Ovary (tissue), 9 donors: ENCODE data around the gene TDP1. TPM values are rescaled to one million over a fixed set of nuclear protein-coding genes. Genes with fewer than 3 reads are reported as not detected.

Experiments
- DNase-seq, 5 donors: peaks; one replicate each; pipeline ENCODE4 v3.0.0-alpha.2; 2019 to 2020
- H3K27ac ChIP-seq, 2 donors: fragments of 200-600 bp; one replicate each; pipeline versions ENCODE4 v1.5.1 to v1.8.0; 2019 to 2022
- H3K27me3 ChIP-seq: fragments of 200-600 bp; one replicate; pipeline ENCODE4 v1.8.0; 2022
- H3K36me3 ChIP-seq: fragments of 200-600 bp; sonication (generic); one replicate; pipeline ENCODE4 v1.5.1; 2019
- H3K4me1 ChIP-seq: one replicate; pipeline ENCODE4 v1.8.1; 2013; ENCODE audit warnings: mild to moderate bottlenecking, moderate library complexity; ENCODE audit not compliant: insufficient read depth
- H3K4me3 ChIP-seq: fragments of 200-600 bp; sonication (generic); one replicate; pipeline ENCODE4 v1.5.1; 2017
- H3K9me3 ChIP-seq, 2 donors: fragments of 200-600 bp in 1 of 2; sonication (generic) in 1 of 2; one replicate each; pipeline versions ENCODE4 v1.5.1 to v1.8.1; 2013 to 2019; ENCODE audit warnings: mild to moderate bottlenecking in 1 of 2, moderate library complexity in 1 of 2
- EP300 ChIP-seq: sonication (generic); formaldehyde crosslinking; IDR thresholded peaks from one replicate; pipeline ENCODE4 v1.6.1; 2017; ENCODE audit warnings: antibody characterized with exemption
- POLR2A ChIP-seq: fragments of 450-650 bp; IDR thresholded peaks from one replicate; pipeline ENCODE4 v1.6.1; 2017; ENCODE audit warnings: antibody characterized with exemption, mild to moderate bottlenecking, moderate library complexity
- WGBS, 3 donors: extraction: QIAGEN DNeasy Blood & Tissue Kit in 1 of 3; methylation state at CpG; one replicate each; pipeline versions ENCODE4 v1.1.5 to v1.1.7; 2013 to 2017; 5-methylcytosine and 5-hydroxymethylcytosine counted together
- intact Hi-C, 4 donors: fragments of 100-400 bp; cut with DNase I; formaldehyde crosslinking; loops; one replicate each; pipeline versions ENCODE4 v1.11.0 to v1.15.1; 2022 to 2023
- polyA plus RNA-seq, 2 donors: library from polyadenylated mRNA; stranded (reverse); fragments of 200-250 nt in 1 of 2; fragments of 350-450 nt in 1 of 2; fragmentation: Illumina TruSeq in 1 of 2; extraction: RNeasy Lipid Tissue Mini Kit (QIAGEN cat#74804) in 1 of 2; gene quantifications; one replicate each; pipeline ENCODE4 v1.2.3, GENCODE V29; 2013 to 2014
- total RNA-seq, 7 donors: library from RNA; depleted of rRNA in 2 of 7; stranded (reverse); fragments of >200 nt in 2 of 7; fragmentation: NEBNext Ultra II Directional in 3 of 7; extraction: Animal tissue kit (Norgen Biotek cat#: 25700) in 3 of 7; gene quantifications; one replicate each; pipeline versions ENCODE4 v1.1.0 to v1.2.4, GENCODE V29; 2016 to 2023
- TF ChIP-seq, protein P1 (sequence below), 3 donors: fragments of 450-650 bp in 2 of 3; fragments of 200-600 bp in 1 of 3; IDR thresholded peaks; one replicate each; pipeline versions ENCODE4 v1.5.1 to v1.8.0; 2016 to 2022; ENCODE audit warnings: antibody characterized with exemption in 3 of 3, mild to moderate bottlenecking in 1 of 3
- donor health status: DM: no; HTN: no; CAD: no; lungs with moderate emphysema.
- donor health status: DM: no; HTN: no; CAD: no.
- donor health status: Bipolar disorder and iron deficiency.
- donor health status: DM: yes; HTN: yes; CAD: no.
- donor health status: DM: no; HTN: no; CAD: no.
- donor health status: DM: yes; HTN: yes; CAD: no.

TDP1 gene
- total and polyA plus RNA-seq, 9 donors: 5.4 to 14.5 (median 9.9) TPM

DNA sequence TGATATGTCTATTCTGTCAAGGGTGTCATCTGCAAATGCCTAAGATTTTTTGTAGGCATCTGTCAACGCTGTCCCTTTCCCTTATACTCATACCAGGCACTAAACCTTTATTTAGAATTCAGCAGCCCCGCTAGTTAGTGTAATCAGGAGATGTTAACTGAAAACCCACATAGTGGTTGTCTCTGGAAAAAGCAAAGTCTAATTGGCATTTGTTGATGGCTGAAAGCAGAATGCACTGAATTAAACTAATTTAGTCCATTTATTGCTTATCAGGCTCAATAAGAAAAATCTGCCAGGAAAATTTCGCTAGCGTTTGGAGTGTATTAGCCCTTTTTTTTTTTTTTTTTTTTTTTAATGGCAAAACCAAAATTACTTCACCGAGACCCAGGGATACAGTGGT is 34.5 kb downstream of the TDP1 start:
- H3K36me3 ChIP-seq: no peaks in the 10 kb centered on the region
- H3K4me1 ChIP-seq: no peaks in the 10 kb centered on the region
- TF ChIP-seq POLR2A (no peak), EP300 (no peak)
- TF ChIP-seq, protein P1, sequence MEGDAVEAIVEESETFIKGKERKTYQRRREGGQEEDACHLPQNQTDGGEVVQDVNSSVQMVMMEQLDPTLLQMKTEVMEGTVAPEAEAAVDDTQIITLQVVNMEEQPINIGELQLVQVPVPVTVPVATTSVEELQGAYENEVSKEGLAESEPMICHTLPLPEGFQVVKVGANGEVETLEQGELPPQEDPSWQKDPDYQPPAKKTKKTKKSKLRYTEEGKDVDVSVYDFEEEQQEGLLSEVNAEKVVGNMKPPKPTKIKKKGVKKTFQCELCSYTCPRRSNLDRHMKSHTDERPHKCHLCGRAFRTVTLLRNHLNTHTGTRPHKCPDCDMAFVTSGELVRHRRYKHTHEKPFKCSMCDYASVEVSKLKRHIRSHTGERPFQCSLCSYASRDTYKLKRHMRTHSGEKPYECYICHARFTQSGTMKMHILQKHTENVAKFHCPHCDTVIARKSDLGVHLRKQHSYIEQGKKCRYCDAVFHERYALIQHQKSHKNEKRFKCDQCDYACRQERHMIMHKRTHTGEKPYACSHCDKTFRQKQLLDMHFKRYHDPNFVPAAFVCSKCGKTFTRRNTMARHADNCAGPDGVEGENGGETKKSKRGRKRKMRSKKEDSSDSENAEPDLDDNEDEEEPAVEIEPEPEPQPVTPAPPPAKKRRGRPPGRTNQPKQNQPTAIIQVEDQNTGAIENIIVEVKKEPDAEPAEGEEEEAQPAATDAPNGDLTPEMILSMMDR (IDR thresholded peaks at IDR 0.05): no peak
- intact Hi-C loops: no loop called here
- H3K27ac ChIP-seq: no peak overlapping the region
- no peaks in the 10 kb centered on the region for H3K9me3 ChIP-seq
- no peaks in the 10 kb centered on the region for H3K27me3 ChIP-seq
- no peak for DNase-seq
- 87 to 89% (median 87%) methylated on average over 5 of the region's 5 CpGs for WGBS, 3 donors
- no peak overlapping the region for H3K4me3 ChIP-seq

DNA sequence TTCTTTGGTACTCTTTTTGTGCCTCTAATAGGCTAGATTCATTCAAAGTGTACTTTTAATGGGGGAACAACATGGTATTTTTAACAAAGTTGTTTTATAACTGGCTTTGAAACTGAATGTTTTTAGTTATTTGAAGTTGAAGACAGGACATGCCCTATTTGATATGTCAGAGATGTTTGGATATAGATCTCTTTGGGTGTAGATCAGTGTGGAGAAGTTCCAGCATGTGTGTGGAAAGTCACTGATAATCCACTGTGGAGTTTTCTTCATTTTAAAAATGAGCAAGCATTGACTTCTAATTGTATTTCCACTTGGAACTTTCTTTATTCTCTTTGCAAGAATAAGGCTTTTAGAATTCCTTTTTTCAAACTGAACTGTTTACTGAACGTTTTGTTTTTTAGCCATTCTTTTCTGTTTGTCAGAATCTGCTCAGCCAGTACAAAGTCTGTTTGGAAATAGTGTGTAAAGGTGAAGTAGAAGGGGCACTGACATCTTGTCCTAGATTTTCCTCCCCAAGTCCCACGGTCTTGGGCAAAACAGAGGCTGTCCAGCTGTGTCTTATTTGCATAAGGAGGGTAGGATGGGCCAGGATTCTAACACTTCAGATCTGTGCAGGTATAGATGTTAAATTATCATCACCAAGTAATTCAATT is 35.0 kb downstream of the TDP1 start:
- intact Hi-C loops: no loop called here
- Histone ChIP-seq H3K9me3 (no peaks in the 10 kb centered on the region), H3K4me1 (no peaks in the 10 kb centered on the region), H3K27ac (no peak overlapping the region), H3K4me3 (no peak overlapping the region), H3K36me3 (no peaks in the 10 kb centered on the region), H3K27me3 (no peaks in the 10 kb centered on the region)
- TF ChIP-seq, protein P1 (IDR thresholded peaks at IDR 0.05): no peak
- TF ChIP-seq POLR2A (no peak), EP300 (no peak)
- WGBS, 3 donors: 11 to 34% (median 24%) methylated on average over 2 of the region's 2 CpGs
- DNase-seq: no peak

DNA sequence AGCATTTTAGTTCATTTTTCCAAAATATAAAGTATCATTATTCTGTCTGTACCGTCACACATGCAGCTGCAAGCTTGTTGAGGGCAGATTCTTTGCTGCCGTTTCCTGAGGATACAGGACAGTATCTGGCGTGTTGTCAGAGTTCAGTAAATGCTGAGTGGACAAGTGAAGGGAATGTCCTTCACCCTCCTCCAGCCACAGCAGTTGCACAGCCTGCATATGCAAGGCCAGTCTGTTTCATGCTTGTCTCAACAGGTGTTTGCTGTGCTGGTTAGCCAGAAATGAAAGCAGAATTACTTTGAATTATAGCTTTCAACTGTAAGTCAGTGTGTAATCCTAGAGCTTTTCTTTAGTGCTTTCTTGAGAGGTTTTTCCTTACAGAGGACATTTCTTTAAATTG is 36.5 kb downstream of the TDP1 start:
- DNase-seq: no peak
- no peak overlapping the region for H3K27ac ChIP-seq
- no peak for TF ChIP-seq POLR2A
- H3K4me3 ChIP-seq: no peak overlapping the region
- 82 to 85% (median 84%) methylated on average over 3 of the region's 3 CpGs for WGBS, 3 donors
- H3K36me3 ChIP-seq: no peaks in the 10 kb centered on the region
- no peaks in the 10 kb centered on the region for H3K9me3 ChIP-seq
- intact Hi-C loops: no loop called here
- H3K27me3 ChIP-seq: no peaks in the 10 kb centered on the region
- H3K4me1 ChIP-seq: no peaks in the 10 kb centered on the region

DNA sequence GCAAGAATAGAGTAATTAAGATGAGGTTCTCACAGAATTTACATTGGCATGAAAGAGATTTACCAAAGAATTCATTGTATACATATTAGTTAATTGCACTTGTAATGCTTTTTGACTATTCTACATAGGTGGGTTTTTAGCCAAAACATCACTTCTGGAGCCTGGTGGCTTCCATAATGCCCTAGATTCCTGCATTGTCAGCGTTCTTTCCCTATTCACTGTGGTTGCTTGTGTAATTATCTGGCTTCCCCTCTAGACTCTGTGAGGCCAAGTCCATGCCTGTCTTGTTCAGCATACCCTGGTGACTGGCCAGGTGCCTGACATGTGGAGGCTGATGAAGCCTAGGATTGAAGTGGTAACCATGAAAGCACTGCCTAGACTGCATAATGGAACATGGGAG is 41.2 kb downstream of the TDP1 start:
- H3K4me3 ChIP-seq: no peak overlapping the region
- H3K27ac ChIP-seq: no peak overlapping the region
- H3K36me3 ChIP-seq: no peaks in the 10 kb centered on the region
- H3K27me3 ChIP-seq: no peaks in the 10 kb centered on the region
- no peaks in the 10 kb centered on the region for H3K4me1 ChIP-seq
- H3K9me3 ChIP-seq: no peaks in the 10 kb centered on the region
- TF ChIP-seq POLR2A: no peak
- no peak for TF ChIP-seq EP300
- TF ChIP-seq, protein P1 (IDR thresholded peaks at IDR 0.05): no peak
- intact Hi-C loops: no loop called here
- WGBS, 3 donors: 90 to 100% (median 100%) methylated on average over 1 of the region's 1 CpG
- DNase-seq: no peak

DNA sequence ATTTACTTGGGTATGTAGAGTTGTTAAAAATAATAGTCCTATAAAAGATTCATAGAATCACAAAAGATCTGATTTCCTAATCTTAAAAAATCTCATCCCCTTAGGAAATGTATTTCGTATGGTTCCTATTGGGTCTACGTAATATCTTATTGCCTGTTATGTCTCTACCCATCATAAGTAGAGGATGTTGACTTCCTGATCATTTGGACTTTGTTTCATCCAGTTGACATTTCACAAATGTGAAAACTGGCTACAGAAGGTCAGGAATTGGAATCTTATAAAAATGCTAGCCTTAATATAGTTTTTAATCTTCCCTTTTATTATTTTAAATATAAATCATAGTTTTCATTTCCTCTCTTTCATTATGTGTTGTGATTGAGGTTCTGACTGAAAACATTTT is 45.2 kb downstream of the TDP1 start:
- 96 to 97% (median 97%) methylated on average over 2 of the region's 2 CpGs for WGBS, 3 donors

More for the DNA sequence above, 45.2 kb downstream of the TDP1 start:
- intact Hi-C loops: no loop called here
- no peaks in the 10 kb centered on the region for H3K9me3 ChIP-seq
- no peaks in the 10 kb centered on the region for H3K36me3 ChIP-seq
- no peak overlapping the region for H3K4me3 ChIP-seq
- no peaks in the 10 kb centered on the region for H3K4me1 ChIP-seq
- TF ChIP-seq POLR2A (no peak), EP300 (no peak)
- TF ChIP-seq, protein P1 (IDR thresholded peaks at IDR 0.05): no peak
- DNase-seq: no peak
- no peak overlapping the region for H3K27ac ChIP-seq
- H3K27me3 ChIP-seq: no peaks in the 10 kb centered on the region
